Gastrocnemius medialis (tissue), 4 donors: ENCODE results near the gene CDK2AP2. TPM values are rescaled to one million over a fixed set of nuclear protein-coding genes. Genes with fewer than 3 reads are reported as not detected.

ENCODE experiments used
- ATAC-seq, 2 donors: fragments of 150-250 bp; one replicate each; pipeline ENCODE4 v1.9.1; 2016
- DNase-seq, 2 donors: peaks; one replicate each; pipeline ENCODE4 v3.0.0-alpha.2; 2019
- H3K27ac ChIP-seq, 4 donors: fragments of 200-600 bp; sonication (generic); 1 replicate in 1 of 4; 2 replicates in 3 of 4; pipeline ENCODE4 v1.5.1; 2016 to 2018; ENCODE audit warnings: mild to moderate bottlenecking in 2 of 4, moderate library complexity in 1 of 4
- H3K27me3 ChIP-seq, 3 donors: fragments of 200-600 bp; sonication (generic) in 2 of 3; 1 replicate in 1 of 3; 2 replicates in 2 of 3; pipeline versions ENCODE4 v1.5.1 to v1.6.0; 2016 to 2019; ENCODE audit warnings: mild to moderate bottlenecking in 1 of 3, moderate library complexity in 1 of 3
- H3K36me3 ChIP-seq, 2 donors: fragments of 200-600 bp; sonication (generic) in 1 of 2; one replicate each; pipeline ENCODE4 v1.5.1; 2017 to 2018
- H3K4me1 ChIP-seq, 2 donors: fragments of 200-600 bp; sonication (generic) in 1 of 2; one replicate each; pipeline ENCODE4 v1.5.1; 2016 to 2017; ENCODE audit warnings: mild to moderate bottlenecking in 2 of 2
- H3K4me3 ChIP-seq, 4 donors: fragments of 200-600 bp; sonication (generic) in 3 of 4; 1 replicate in 1 of 4; 2 replicates in 3 of 4; pipeline ENCODE4 v1.5.1; 2016 to 2019; ENCODE audit warnings: mild to moderate bottlenecking in 2 of 4
- H3K9me3 ChIP-seq, 3 donors: fragments of 200-600 bp; sonication (generic) in 2 of 3; 1 replicate in 1 of 3; 2 replicates in 2 of 3; pipeline ENCODE4 v1.5.1; 2016 to 2019
- CTCF ChIP-seq, 5 experiments: fragments of 450-650 bp in 3 of 5; fragments of 200-600 bp in 2 of 5; sonication (generic) in 2 of 5; IDR thresholded peaks in 4 of 5; conservative IDR thresholded peaks in 1 of 5; 1 replicate in 4 of 5; 2 replicates in 1 of 5; pipeline ENCODE4 v1.5.1; 2016 to 2019; ENCODE audit warnings: antibody characterized with exemption in 5 of 5, mild to moderate bottlenecking in 3 of 5, moderate library complexity in 3 of 5
- POLR2A ChIP-seq, 2 donors: fragments of 450-650 bp; IDR thresholded peaks; one replicate each; pipeline ENCODE4 v1.6.1; 2017; ENCODE audit warnings: antibody characterized with exemption in 2 of 2, mild to moderate bottlenecking in 2 of 2, moderate library complexity in 2 of 2
- in situ Hi-C, 4 donors: fragments of 200-750 bp; cut with MboI; loops; one replicate each; pipeline versions ENCODE4 v1.15.0 to v1.8.0; 2017; ENCODE audit warnings: low sequenced_read_pairs in 4 of 4
- intact Hi-C: fragments of 100-400 bp; cut with DNase I; formaldehyde crosslinking; loops from one replicate; pipeline ENCODE4 v1.15.1; 2023; ENCODE audit warnings: low total_unique reads
- total RNA-seq, 4 donors: library from RNA; depleted of rRNA; stranded (reverse); fragments of >200 nt; gene quantifications; one replicate each; pipeline versions ENCODE4 v1.1.0 to v1.2.3, GENCODE V29; 2016

The CDK2AP2 gene
- total RNA-seq, 4 donors from 2014 or later, result 24.1 to 47.5 (median 37.3) TPM

- H3K9me3 ChIP-seq, result no peaks in the 10 kb centered on the region
- H3K4me3 ChIP-seq, result no peak overlapping the region
- peaks cover 0 to 12% (median 0%) of the 10 kb centered on the region in 3 donors for H3K27me3 ChIP-seq
- in situ Hi-C loops (loop anchor here in 3 of 4 donors (10.0 kb wide), 1 partner anchor 106 kb away; the partner anchor contains the start of gene RAD9A (in 3 of the 3)), intact Hi-C loops (no loop called here)
- H3K36me3 ChIP-seq, result peaks cover 0 to 4% of the 10 kb centered on the region in 2 donors
- TF ChIP-seq CTCF (IDR thresholded peaks at IDR 0.05 in 4 of 5, conservative IDR thresholded peaks at IDR 0.05 in 1 of 5), result no peak
- TF ChIP-seq POLR2A (IDR thresholded peaks at IDR 0.05), result no peak
- H3K27ac ChIP-seq, result no peak overlapping the region
- ATAC-seq (no peak), DNase-seq (no peak)
- H3K4me1 ChIP-seq, result peaks cover 5 to 13% of the 10 kb centered on the region in 2 donors
Observed at GRCh38 chr11:67500484-67500821, 7.5 kb downstream of the CDK2AP2 start.

DNA sequence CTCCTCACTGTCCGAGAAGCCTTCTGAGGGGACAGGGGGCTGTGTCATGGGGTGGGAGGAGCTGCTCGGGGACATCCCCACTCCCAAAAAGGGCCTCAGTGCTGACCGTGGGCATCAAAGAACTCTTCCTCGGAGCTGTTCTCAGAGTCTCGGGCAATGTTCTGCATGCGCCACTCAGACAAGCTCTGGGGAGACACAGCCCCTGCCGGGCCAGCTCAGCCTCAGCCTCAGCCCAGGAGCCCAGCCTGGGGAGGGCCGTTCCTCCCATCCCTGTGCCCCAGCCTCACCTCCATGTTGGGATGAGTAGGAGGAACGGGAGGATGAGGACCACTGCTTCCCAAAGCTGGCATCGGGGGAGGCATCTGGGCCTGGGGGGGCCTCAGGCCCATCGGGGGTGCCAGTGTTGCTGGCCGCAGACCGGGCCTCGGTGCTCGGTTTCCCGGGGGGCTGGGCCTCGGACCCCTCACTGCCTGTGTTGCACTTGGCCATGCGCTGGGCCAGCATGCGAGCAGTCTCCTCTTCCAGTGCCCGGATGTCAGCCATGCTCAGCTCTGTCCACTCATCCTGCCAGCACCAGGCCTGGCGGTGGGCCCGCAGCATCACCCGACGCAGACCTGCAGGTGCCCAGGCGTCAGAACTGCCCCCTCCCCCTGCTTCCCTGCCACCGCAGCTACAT is 8.0 kb downstream of the CDK2AP2 start:
- H3K4me1 ChIP-seq, result peaks cover 4 to 10% of the 10 kb centered on the region in 2 donors
- H3K9me3 ChIP-seq, result no peaks in the 10 kb centered on the region
- TF ChIP-seq CTCF (IDR thresholded peaks at IDR 0.05 in 4 of 5, conservative IDR thresholded peaks at IDR 0.05 in 1 of 5), result no peak
- in situ Hi-C loops, result loop anchor here in 3 of 4 donors (10.0 kb wide), 1 partner anchor 105 kb away; the partner anchor contains the start of gene RAD9A (in 3 of the 3)
- H3K36me3 ChIP-seq, result peaks cover 0 to 8% of the 10 kb centered on the region in 2 donors
- H3K27ac ChIP-seq, result no peak overlapping the region
- H3K27me3 ChIP-seq, result peaks cover 0 to 10% (median 0%) of the 10 kb centered on the region in 3 donors
- no peak overlapping the region for H3K4me3 ChIP-seq
- intact Hi-C loops, result no loop called here
- DNase-seq, result no peak
- ATAC-seq, result no peak

DNA sequence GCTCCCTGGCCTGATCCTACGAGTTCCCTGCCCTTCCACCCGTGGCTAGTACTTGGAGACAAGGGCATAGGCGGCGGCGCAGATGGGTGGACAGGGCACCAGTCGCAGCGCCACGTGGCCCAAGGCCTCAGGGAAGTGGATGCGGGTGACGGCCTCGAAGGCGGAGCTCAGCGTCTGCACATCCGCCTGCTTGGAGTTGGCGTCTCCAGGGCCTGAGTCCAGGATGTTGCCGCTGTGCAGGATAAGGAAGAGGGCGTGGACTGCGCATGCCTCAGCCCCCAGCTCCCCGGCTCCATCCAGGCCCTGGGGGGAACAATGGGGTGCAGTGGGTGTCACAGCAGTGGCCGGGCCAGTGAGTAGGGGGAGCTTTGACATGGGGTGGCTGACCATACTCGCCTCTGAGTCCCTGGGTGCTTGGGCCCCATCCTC is 9.4 kb downstream of the CDK2AP2 start:
- peaks cover 0 to under 1% (median 0%) of the 10 kb centered on the region in 3 donors for H3K27me3 ChIP-seq
- in situ Hi-C loops, result no loop called here
- TF ChIP-seq CTCF (IDR thresholded peaks at IDR 0.05 in 4 of 5, conservative IDR thresholded peaks at IDR 0.05 in 1 of 5) (no peak), POLR2A (IDR thresholded peaks at IDR 0.05) (no peak)
- H3K27ac ChIP-seq, result peak overlapping the region in 2 of 4 donors; percentile 18 to 34
- ATAC-seq, result no peak
- intact Hi-C loops, result no loop called here
- H3K4me1 ChIP-seq, result peaks cover 0 to 2% of the 10 kb centered on the region in 2 donors
- H3K4me3 ChIP-seq, result no peak overlapping the region
- no peak for DNase-seq
- no peaks in the 10 kb centered on the region for H3K9me3 ChIP-seq
- peaks cover 0 to 9% of the 10 kb centered on the region in 2 donors for H3K36me3 ChIP-seq

DNA sequence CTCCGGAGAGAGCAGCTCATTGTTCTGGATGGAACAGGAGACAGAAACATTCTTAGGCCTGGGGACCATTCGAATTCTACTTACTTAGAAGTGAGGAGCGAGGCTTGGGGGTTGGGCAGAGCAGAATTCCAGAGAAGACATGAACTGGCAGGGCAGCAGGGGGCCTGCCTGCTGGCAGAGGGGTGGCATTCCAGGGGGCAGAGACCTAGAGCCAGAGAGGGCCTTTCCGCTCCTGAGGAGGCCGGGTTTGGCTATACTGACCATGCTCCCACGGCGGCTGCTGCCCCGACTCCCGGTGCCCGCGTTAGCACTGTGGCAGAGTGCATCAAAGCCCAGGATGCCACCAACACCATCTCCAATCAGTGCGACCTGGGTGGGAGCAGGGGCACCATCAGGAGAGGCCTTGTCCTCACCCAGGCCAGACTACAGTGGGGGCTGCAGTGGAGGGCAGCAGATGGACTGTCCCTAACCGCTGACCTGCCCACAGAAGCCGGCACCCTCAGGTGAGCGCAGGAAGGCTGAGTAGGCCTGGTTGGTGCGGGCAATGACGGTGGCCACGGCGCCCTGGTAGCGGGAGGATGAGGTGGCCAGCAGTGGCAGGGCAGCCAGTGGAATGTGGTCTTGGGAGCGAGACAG is 10.2 kb downstream of the CDK2AP2 start:
- H3K4me1 ChIP-seq, result no peaks in the 10 kb centered on the region
- no peak for DNase-seq
- in situ Hi-C loops, result no loop called here
- TF ChIP-seq POLR2A (IDR thresholded peaks at IDR 0.05) (no peak), CTCF (IDR thresholded peaks at IDR 0.05 in 4 of 5, conservative IDR thresholded peaks at IDR 0.05 in 1 of 5) (no peak)
- no peaks in the 10 kb centered on the region for H3K9me3 ChIP-seq
- intact Hi-C loops, result no loop called here
- no peak for ATAC-seq
- no peak overlapping the region for H3K27ac ChIP-seq
- no peaks in the 10 kb centered on the region for H3K27me3 ChIP-seq
- H3K4me3 ChIP-seq, result no peak overlapping the region
- peaks cover 0 to 9% of the 10 kb centered on the region in 2 donors for H3K36me3 ChIP-seq
